Transverse colon (tissue), 4 donors: ENCODE results near the gene SHQ1.
"Not testable (repeated sequence)": the region's sequence is repeated elsewhere in the genome, so short reads cannot be mapped to it uniquely, and the experiment has no call there.

ENCODE experiments used
- POLR2A ChIP-seq: fragments of 450-650 bp; IDR thresholded peaks from one replicate; pipeline ENCODE4 v1.6.1; 2016; ENCODE audit warnings: antibody characterized with exemption, mild to moderate bottlenecking, moderate library complexity
- POLR2AphosphoS5 ChIP-seq, 3 donors: sonication (generic); formaldehyde crosslinking; IDR thresholded peaks; one replicate each; pipeline ENCODE4 v1.6.1; 2016; ENCODE audit warnings: antibody characterized with exemption in 3 of 3
- TF ChIP-seq, protein P1 (sequence below), 5 experiments: fragments of 200-600 bp in 3 of 5; fragments of 450-650 bp in 2 of 5; sonication (generic) in 3 of 5; IDR thresholded peaks; 1 replicate in 2 of 5; 2 replicates in 3 of 5; pipeline ENCODE4 v1.5.1; 2016 to 2017; ENCODE audit warnings: antibody characterized with exemption in 5 of 5, inconsistent platforms in 3 of 5, mild to moderate bottlenecking in 2 of 5, moderate library complexity in 1 of 5

DNA sequence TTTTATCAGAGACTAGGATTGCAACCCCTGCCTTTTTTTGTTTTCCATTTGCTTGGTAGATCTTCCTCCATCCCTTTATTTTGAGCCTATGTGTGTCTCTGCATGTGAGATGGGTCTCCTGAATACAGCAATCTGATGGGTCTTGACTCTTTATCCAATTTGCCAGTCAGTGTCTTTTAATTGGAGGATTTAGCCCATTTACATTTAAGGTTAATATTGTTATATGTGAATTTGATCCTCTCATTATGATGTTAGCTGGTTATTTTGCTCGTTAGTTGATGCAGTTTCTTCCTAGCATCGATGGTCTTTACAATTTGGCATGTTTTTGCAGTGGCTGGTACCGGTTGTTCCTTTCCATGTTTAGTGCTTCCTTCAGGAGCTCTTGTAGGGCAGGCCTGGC is 134.1 kb downstream of the SHQ1 start:
- TF ChIP-seq POLR2A; POLR2AphosphoS5 (IDR thresholded peaks at IDR 0.05): not testable (repeated sequence)
- TF ChIP-seq, protein P1, sequence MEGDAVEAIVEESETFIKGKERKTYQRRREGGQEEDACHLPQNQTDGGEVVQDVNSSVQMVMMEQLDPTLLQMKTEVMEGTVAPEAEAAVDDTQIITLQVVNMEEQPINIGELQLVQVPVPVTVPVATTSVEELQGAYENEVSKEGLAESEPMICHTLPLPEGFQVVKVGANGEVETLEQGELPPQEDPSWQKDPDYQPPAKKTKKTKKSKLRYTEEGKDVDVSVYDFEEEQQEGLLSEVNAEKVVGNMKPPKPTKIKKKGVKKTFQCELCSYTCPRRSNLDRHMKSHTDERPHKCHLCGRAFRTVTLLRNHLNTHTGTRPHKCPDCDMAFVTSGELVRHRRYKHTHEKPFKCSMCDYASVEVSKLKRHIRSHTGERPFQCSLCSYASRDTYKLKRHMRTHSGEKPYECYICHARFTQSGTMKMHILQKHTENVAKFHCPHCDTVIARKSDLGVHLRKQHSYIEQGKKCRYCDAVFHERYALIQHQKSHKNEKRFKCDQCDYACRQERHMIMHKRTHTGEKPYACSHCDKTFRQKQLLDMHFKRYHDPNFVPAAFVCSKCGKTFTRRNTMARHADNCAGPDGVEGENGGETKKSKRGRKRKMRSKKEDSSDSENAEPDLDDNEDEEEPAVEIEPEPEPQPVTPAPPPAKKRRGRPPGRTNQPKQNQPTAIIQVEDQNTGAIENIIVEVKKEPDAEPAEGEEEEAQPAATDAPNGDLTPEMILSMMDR (IDR thresholded peaks at IDR 0.05), result not testable (repeated sequence)
